Adrenal gland (tissue), 12 donors: ENCODE data around the gene KLHL4. TPM values are rescaled to one million over a fixed set of nuclear protein-coding genes. Genes with fewer than 3 reads are reported as not detected.
A peak's percentile ranks its signal among the peaks of the same experiment; 100 is the strongest.
"Not testable (repeated sequence)": the region's sequence is repeated elsewhere in the genome, so short reads cannot be mapped to it uniquely, and the experiment has no call there.

Experiments used
- DNase-seq, 7 donors: peaks; one replicate each; pipeline ENCODE4 v3.0.0-alpha.2; 2019 to 2020
- H3K27ac ChIP-seq, 5 donors: fragments of 200-600 bp; sonication (generic) in 4 of 5; 1 replicate in 3 of 5; 2 replicates in 2 of 5; pipeline versions ENCODE4 v1.5.1 to v1.8.0; 2016 to 2020; ENCODE audit warnings: mild to moderate bottlenecking in 1 of 5
- H3K27me3 ChIP-seq: fragments of 200-600 bp; 2 replicates; pipeline ENCODE4 v1.8.0; 2021
- H3K36me3 ChIP-seq, 2 donors: fragments of 200-600 bp; replicated peaks in 1 of 2; 1 replicate in 1 of 2; 2 replicates in 1 of 2; pipeline versions ENCODE4 v1.5.1 to v1.8.0; 2018 to 2022
- H3K4me1 ChIP-seq, 2 donors: fragments of 200-600 bp; replicated peaks in 1 of 2; 1 replicate in 1 of 2; 2 replicates in 1 of 2; pipeline versions ENCODE4 v1.5.1 to v1.8.0; 2018 to 2021
- H3K4me3 ChIP-seq, 4 donors: fragments of 200-600 bp; sonication (generic) in 3 of 4; one replicate each; pipeline ENCODE4 v1.5.1; 2016 to 2018
- H3K9me3 ChIP-seq, 3 donors: fragments of 200-600 bp; sonication (generic) in 1 of 3; replicated peaks in 1 of 3; 1 replicate in 2 of 3; 2 replicates in 1 of 3; pipeline versions ENCODE4 v1.5.1 to v1.8.0; 2016 to 2021
- CTCF ChIP-seq, 6 experiments: fragments of 450-650 bp in 4 of 6; fragments of 200-600 bp in 2 of 6; sonication (generic) in 1 of 6; IDR thresholded peaks; 1 replicate in 5 of 6; 2 replicates in 1 of 6; pipeline versions ENCODE4 v1.5.1 to v1.8.0; 2016 to 2021; ENCODE audit warnings: antibody characterized with exemption in 6 of 6, mild to moderate bottlenecking in 2 of 6, moderate library complexity in 1 of 6
- POLR2A ChIP-seq, 2 donors: fragments of 450-650 bp; IDR thresholded peaks; one replicate each; pipeline ENCODE4 v1.6.1; 2017; ENCODE audit warnings: antibody characterized with exemption in 2 of 2, mild to moderate bottlenecking in 2 of 2, moderate library complexity in 1 of 2
- WGBS, 4 donors: extraction: QIAGEN DNeasy Blood & Tissue Kit in 2 of 4; methylation state at CpG; one replicate each; pipeline versions ENCODE4 v1.1.5 to v1.1.7; 2013 to 2017; 5-methylcytosine and 5-hydroxymethylcytosine counted together
- intact Hi-C, 2 donors: fragments of 100-400 bp; cut with DNase I; formaldehyde crosslinking; loops; one replicate each; pipeline versions ENCODE4 v1.14.1 to v1.15.0; 2022 to 2023
- polyA plus RNA-seq, 3 donors: library from polyadenylated mRNA; stranded (reverse); fragments of 200-250 nt in 2 of 3; fragments of 350-450 nt in 1 of 3; fragmentation: Illumina TruSeq in 1 of 3; extraction: RNeasy Lipid Tissue Mini Kit (QIAGEN cat#74804) in 1 of 3; gene quantifications; one replicate each; pipeline ENCODE4 v1.2.3, GENCODE V29; 2013 to 2014
- total RNA-seq, 9 donors: library from RNA; depleted of rRNA in 4 of 9; stranded (reverse); fragments of >200 nt in 4 of 9; fragments of 120-200 nt in 1 of 9; fragmentation: NEBNext Ultra II Directional in 1 of 9; extraction: Animal tissue kit (Norgen Biotek cat#: 25700) in 1 of 9; gene quantifications; one replicate each; pipeline versions ENCODE4 v1.1.0 to v1.2.4, GENCODE V29; 2013 to 2023
- donor health status: healthy with polysubstance abuse.
- donor health status: Bipolar disorder and iron deficiency.
- donor health status: DM: yes; HTN: yes; CAD: no.
- donor health status: DM: no; HTN: no; CAD: no.
- donor health status: DM: no; HTN: no; CAD: no.
- donor health status: DM: yes; HTN: yes; CAD: no.

KLHL4 gene
- total and polyA plus RNA-seq, 12 donors, result 4.8 to 111 (median 75.3) TPM

- WGBS, 4 donors, result 33 to 62% (median 52%) methylated on average over 1 of the region's 1 CpG
- Histone ChIP-seq H3K36me3 (no peaks in the 10 kb centered on the region), H3K4me3 (no peak overlapping the region), H3K9me3 (no peaks in the 10 kb centered on the region), H3K27ac (no peak overlapping the region), H3K27me3 (peaks cover 4% of the 10 kb centered on the region), H3K4me1 (no peaks in the 10 kb centered on the region)
- DNase-seq, result no peak
- TF ChIP-seq POLR2A (IDR thresholded peaks at IDR 0.05) (no peak), CTCF (IDR thresholded peaks at IDR 0.05) (peak in 1 of 6 experiments; percentile 18)
- intact Hi-C loops, result no loop called here
Measured at GRCh38 chrX:87697409-87697808, 179.8 kb downstream of the KLHL4 start.

DNA sequence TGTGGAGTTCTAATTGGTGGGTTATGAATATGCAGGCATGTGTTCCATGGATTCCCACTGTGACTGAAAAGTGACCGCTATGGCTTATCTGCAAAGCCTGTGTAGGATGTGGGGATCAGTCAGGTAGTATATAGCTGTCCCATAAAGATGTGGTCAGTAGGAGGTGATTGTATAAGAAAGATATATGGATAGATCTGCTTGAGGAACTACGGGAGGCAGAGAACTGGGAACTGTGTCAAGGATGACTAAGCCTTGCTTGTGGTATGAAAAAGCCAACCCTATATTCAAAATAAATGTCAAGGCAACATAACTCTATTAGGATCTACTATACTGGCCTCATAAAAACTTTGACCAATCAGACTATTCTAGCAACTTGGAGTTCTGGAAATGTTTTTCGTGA, 185.2 kb downstream of the KLHL4 start:
- WGBS, 4 donors, result 51 to 75% (median 54%) methylated on average over 3 of the region's 3 CpGs

DNA sequence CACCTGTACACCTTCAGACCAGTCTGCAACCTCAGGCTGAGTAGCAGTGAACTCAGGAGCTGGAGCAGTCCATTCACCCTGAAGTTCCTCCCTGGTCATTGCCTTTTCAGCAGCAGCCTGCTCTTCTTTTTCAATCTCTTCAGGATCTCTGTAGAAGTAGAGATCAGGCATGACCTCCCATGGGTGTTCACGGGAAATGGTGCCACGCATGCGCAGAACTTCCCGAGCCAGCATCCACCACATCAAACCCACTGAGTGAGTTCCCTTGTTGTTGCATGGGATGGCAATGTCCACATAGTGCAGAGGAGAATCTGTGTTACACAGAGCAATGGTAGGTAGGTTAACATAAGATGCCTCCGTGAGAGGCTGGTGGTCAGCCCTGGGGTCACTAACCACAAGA, 185.9 kb downstream of the KLHL4 start:
- H3K36me3 ChIP-seq, H3K9me3 ChIP-seq, DNase-seq, H3K4me3 ChIP-seq, intact Hi-C loops, H3K27ac ChIP-seq, H3K4me1 ChIP-seq: not testable (repeated sequence)
- H3K27me3 ChIP-seq, result peaks cover 11% of the 10 kb centered on the region
- WGBS, 4 donors, result 84 to 97% (median 90%) methylated on average over 1 to 4 of the region's 5 CpGs

More for the DNA sequence above, 185.2 kb downstream of the KLHL4 start:
- no peak for DNase-seq
- H3K27me3 ChIP-seq, result peaks cover 11% of the 10 kb centered on the region
- intact Hi-C loops, result no loop called here
- no peak overlapping the region for H3K27ac ChIP-seq
- no peak overlapping the region for H3K4me3 ChIP-seq
- no peaks in the 10 kb centered on the region for H3K36me3 ChIP-seq
- no peaks in the 10 kb centered on the region for H3K4me1 ChIP-seq
- no peaks in the 10 kb centered on the region for H3K9me3 ChIP-seq
- no peak for TF ChIP-seq CTCF (IDR thresholded peaks at IDR 0.05)
- TF ChIP-seq POLR2A (IDR thresholded peaks at IDR 0.05), result no peak

DNA sequence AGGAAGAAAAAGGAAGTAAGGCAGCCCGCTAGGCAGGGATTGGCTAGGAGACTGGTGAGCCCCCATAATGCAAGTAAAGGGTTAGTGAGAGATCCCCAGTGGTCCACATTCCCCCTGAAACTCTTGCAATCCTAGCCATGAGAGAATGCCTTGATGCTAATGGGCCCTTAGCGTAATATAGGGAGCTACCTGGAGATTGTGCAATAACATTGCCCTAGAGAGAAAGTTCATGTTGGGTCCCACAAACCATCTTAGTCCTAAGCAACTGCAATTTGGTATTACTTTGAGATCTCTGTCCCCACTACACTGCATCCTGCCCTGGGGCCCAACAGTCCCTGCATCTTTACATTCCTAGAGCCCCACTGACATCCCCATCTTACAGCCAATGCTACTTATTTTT, 188.5 kb downstream of the KLHL4 start:
- WGBS, 4 donors, result 88 to 100% (median 99%) methylated on average over 1 to 2 of the region's 2 CpGs

More for the DNA sequence above, 188.5 kb downstream of the KLHL4 start:
- peaks cover 7% of the 10 kb centered on the region for H3K27me3 ChIP-seq
- H3K4me3 ChIP-seq, result no peak overlapping the region
- no peaks in the 10 kb centered on the region for H3K4me1 ChIP-seq
- H3K36me3 ChIP-seq, result no peaks in the 10 kb centered on the region
- no peak for DNase-seq
- no peaks in the 10 kb centered on the region for H3K9me3 ChIP-seq
- intact Hi-C loops, result no loop called here
- TF ChIP-seq CTCF (IDR thresholded peaks at IDR 0.05) (no peak), POLR2A (IDR thresholded peaks at IDR 0.05) (no peak)
- no peak overlapping the region for H3K27ac ChIP-seq
